ENCODE measurements around the gene PRSS12. TPM values are rescaled to one million over a fixed set of nuclear protein-coding genes. Genes with fewer than 3 reads are reported as not detected.

The PRSS12 gene
- total and polyA plus RNA-seq, 2 experiments from 2014 or later = 5.5 to 12.9 TPM

GRCh38 chr4:118254368-118254767 is 98.4 kb downstream of the PRSS12 start:
- no peak overlapping the region for H3K4me3 ChIP-seq
- Mint-ChIP-seq H3K4me1 (no peaks in the 10 kb centered on the region), H3K27me3 (ENCODE audit: insufficient read depth, low read depth, poor library complexity) (no peaks in the 10 kb centered on the region), H3K9me3 (peaks cover 9% of the 10 kb centered on the region; the same call in 1 of the 3 replicates), H3K27ac (no peak overlapping the region), H3K36me3 (ENCODE audit: low read depth) (peaks cover 3% of the 10 kb centered on the region; the same call in 2 of the 3 replicates), H3K4me3 (no peak overlapping the region)
- no peaks in the 10 kb centered on the region for H3K9me2 ChIP-seq (ENCODE audit: insufficient read depth)
- peaks cover 10% of the 10 kb centered on the region; the same call in 1 of the 2 replicates for H3K36me3 ChIP-seq (ENCODE audit: insufficient read depth)
- no peak overlapping the region for H3K4me2 ChIP-seq
- no peak for TF ChIP-seq ZNF462 (CRISPR knock-in tag; IDR thresholded peaks at IDR 0.05)
- TF ChIP-seq EZH2phosphoT487 (IDR thresholded peaks at IDR 0.05; ENCODE audit: unreplicated experiment) = no peak
- TF ChIP-seq POLR2AphosphoS5 (IDR thresholded peaks at IDR 0.05; ENCODE audit: low read depth) = no peak
- TF ChIP-seq NANOG (IDR thresholded peaks at IDR 0.05; ENCODE audit: borderline replicate concordance) = no peak
- no peak for TF ChIP-seq STAT1 (IDR thresholded peaks at IDR 0.05; ENCODE audit: unreplicated experiment)
- no peak for TF ChIP-seq CREB1 (CRISPR knock-in tag; IDR thresholded peaks at IDR 0.05; ENCODE audit: low read depth)
- no peak for TF ChIP-seq JUNB (IDR thresholded peaks at IDR 0.05; ENCODE audit: unreplicated experiment)
- no peak for TF ChIP-seq ETS1 (IDR thresholded peaks at IDR 0.05)
- TF ChIP-seq ZNF114 (CRISPR knock-in tag; IDR thresholded peaks at IDR 0.05) = no peak
- TF ChIP-seq CTCF (conservative IDR thresholded peaks at IDR 0.05; ENCODE audit: low read depth in 2 of 2) = no peak
- no peak for TF ChIP-seq EZH2 (IDR thresholded peaks at IDR 0.05; ENCODE audit: low read depth, unreplicated experiment)
- TF ChIP-seq ZNF331 (CRISPR knock-in tag; IDR thresholded peaks at IDR 0.05; ENCODE audit: low read depth) = no peak
- no peak for TF ChIP-seq REST (IDR thresholded peaks at IDR 0.05; ENCODE audit: unreplicated experiment)
- no peak for DNase-seq (ENCODE audit: low spot score)
- H3K4me1 ChIP-seq (ENCODE audit: insufficient read depth) = no peaks in the 10 kb centered on the region
- H2AFZ ChIP-seq = no peak overlapping the region
- H3K27ac ChIP-seq (ENCODE audit: low read depth) = no peak overlapping the region
- no peaks in the 10 kb centered on the region for H4K20me1 ChIP-seq (replicated peaks; ENCODE audit: insufficient read depth)
- H3F3A ChIP-seq (replicated peaks; ENCODE audit: low read depth) = no peaks in the 10 kb centered on the region
- H3K27me3 ChIP-seq (ENCODE audit: insufficient read depth) = no peaks in the 10 kb centered on the region
- H3K79me2 ChIP-seq (replicated peaks; ENCODE audit: insufficient read depth) = no peaks in the 10 kb centered on the region
- ATAC-seq = no peak

Measured in GM23338 (cell line).